ENCODE results near the gene SCUBE1.

SCUBE1 gene

DNA sequence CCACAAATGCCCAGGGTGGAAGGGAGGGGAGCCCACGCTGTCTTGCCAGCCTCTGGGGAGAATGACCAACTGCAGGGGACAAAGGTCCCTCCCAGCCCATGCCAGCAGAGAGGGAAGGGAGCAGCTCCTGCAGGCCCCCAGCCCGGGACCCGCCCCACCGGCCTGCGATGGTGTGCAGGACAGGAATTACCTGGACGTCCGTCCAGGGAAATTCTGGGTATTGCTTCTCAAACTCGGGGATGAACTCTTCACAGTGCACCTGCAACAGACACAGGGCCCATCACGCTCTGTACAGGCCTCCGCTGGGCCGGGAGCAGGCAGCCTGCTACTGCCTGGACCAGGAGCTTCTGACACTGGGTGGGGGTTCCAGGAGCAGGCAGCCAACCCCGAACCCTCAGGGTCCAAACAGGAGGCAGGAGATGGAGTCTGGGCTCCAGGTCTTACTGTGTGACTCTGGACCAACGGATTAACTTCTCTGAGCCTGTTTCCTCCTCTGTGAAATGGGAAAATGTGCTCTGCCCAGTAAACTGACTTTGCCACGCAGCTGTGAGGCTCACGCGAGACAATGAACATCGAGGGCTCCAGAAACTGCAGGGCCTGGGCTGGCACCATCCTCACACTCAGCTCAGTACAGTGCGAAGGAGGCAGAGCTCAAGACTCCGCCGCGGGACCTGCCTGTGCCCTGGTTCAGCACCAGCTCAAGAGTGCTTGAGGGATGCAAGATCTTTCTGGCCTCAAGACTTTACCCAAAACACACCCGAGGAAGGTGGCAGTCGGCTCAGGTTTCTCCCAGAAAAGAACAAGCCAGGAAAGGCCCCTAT is 173.7 kb downstream of the SCUBE1 start:
- H3K9ac ChIP-seq (ENCODE audit: low read depth, low read length, poor library complexity) = no peak overlapping the region
- H3K79me1 ChIP-seq (ENCODE audit: low read depth, low read length) = peaks cover 2% of the 10 kb centered on the region
- H3K4me3 ChIP-seq (ENCODE audit: low read length in 2 of 2) = no peak overlapping the region
- H2AK5ac ChIP-seq (ENCODE audit: low read depth, low read length) = no peak overlapping the region
- no peak overlapping the region for H3K4me2 ChIP-seq (ENCODE audit: insufficient read depth, low read length, poor library complexity, severe bottlenecking)
- no peak overlapping the region for H4K91ac ChIP-seq (ENCODE audit: low read depth, low read length, poor library complexity)
- H3K9me3 ChIP-seq (replicated peaks in 1 of 2; ENCODE audit: control insufficient read depth in 2 of 2, insufficient read depth in 1 of 2, low read depth in 1 of 2, low read length in 2 of 2) = peaks cover 0 to 2% of the 10 kb centered on the region in 2 donors
- no peaks in the 10 kb centered on the region for H3K4me1 ChIP-seq (ENCODE audit: control insufficient read depth in 2 of 2, insufficient read depth in 1 of 2, low read depth in 1 of 2, low read length in 2 of 2)
- peaks cover 54 to 72% of the 10 kb centered on the region in 2 donors for H3K36me3 ChIP-seq (replicated peaks in 1 of 2; ENCODE audit: control insufficient read depth in 2 of 2, insufficient read depth in 2 of 2, low read length in 2 of 2)
- no peak overlapping the region for H3K18ac ChIP-seq (ENCODE audit: low read length)
- no peak for DNase-seq (ENCODE audit: low spot score)
- no peak overlapping the region for H3K27ac ChIP-seq (replicated peaks; ENCODE audit: low read length)
- no peak overlapping the region for H2BK120ac ChIP-seq (ENCODE audit: low read depth, low read length)
- H2BK15ac ChIP-seq (ENCODE audit: low read length) = no peak overlapping the region
- no CpG with 5 or more reads among the region's 23 CpGs for WGBS, 2 donors (ENCODE audit: extremely low coverage in 2 of 2, insufficient read length in 2 of 2, insufficient replicate concordance in 1 of 2)
- no peaks in the 10 kb centered on the region for H3K27me3 ChIP-seq (ENCODE audit: control insufficient read depth in 3 of 3, insufficient read depth in 3 of 3, low read depth in 1 of 3, low read length in 3 of 3)
- no peak overlapping the region for H2BK12ac ChIP-seq (ENCODE audit: low read length)
- H4K8ac ChIP-seq (ENCODE audit: low read depth, low read length) = no peak overlapping the region
- H2BK5ac ChIP-seq (ENCODE audit: low read length) = peak overlapping the region; percentile 39
- H3K14ac ChIP-seq (ENCODE audit: low read length) = peak overlapping the region; percentile 21
- no peak overlapping the region for H3K4ac ChIP-seq (ENCODE audit: low read length)
- H3K23ac ChIP-seq (ENCODE audit: low read depth, low read length, poor library complexity) = no peak overlapping the region
- H2AFZ ChIP-seq (ENCODE audit: low read length) = no peak overlapping the region

DNA sequence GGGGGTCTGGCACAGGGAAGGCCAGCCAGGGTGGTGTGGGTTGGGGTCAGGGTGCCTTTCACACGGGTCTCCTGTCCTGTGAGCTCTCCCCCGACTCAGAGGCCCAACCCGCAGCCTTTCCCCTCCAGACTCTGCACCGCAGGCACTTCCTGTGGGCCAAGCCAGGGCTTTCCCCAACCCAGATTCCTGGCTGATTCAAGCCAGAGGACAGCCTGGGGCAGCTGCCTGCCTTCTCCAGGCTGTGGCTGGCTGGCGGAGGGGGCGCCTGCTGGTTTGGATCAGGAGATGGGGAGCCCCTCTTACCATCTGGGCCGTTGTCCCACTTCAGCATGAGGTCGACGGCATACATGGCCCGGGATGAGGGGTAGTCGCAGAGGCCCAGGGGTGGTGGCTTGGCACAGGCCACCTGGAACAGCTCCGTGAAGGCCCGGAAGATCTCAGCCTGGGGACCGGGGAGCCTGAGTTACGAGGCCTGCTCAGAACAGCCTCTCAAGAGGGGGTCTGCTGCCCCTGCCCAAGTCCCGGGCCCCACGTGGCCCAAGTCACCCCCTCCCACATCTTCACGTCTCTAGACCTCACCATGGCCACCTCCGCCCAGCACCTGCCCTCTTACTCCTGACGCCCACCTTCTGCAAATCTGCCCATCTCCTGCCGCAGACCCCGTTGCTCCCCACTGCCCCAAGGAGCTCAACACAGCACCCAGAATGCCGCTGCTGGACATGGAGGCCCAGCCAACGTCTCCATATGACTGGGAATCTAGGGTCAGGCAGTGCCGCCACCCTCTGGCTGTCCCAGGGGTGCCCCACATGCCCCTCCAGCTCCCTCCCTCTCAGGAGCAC is 174.5 kb downstream of the SCUBE1 start:
- Histone ChIP-seq H3K23ac (ENCODE audit: low read depth, low read length, poor library complexity) (no peak overlapping the region), H2BK12ac (ENCODE audit: low read length) (no peak overlapping the region), H3K14ac (ENCODE audit: low read length) (peak overlapping the region; percentile 21), H3K9ac (ENCODE audit: low read depth, low read length, poor library complexity) (no peak overlapping the region), H3K18ac (ENCODE audit: low read length) (no peak overlapping the region), H3K9me3 (replicated peaks in 1 of 2; ENCODE audit: control insufficient read depth in 2 of 2, insufficient read depth in 1 of 2, low read depth in 1 of 2, low read length in 2 of 2) (peaks cover 0 to 2% of the 10 kb centered on the region in 2 donors), H4K8ac (ENCODE audit: low read depth, low read length) (peak overlapping the region; percentile 17), H3K79me1 (ENCODE audit: low read depth, low read length) (peaks cover 2% of the 10 kb centered on the region), H2AFZ (ENCODE audit: low read length) (no peak overlapping the region), H3K4me1 (ENCODE audit: control insufficient read depth in 2 of 2, insufficient read depth in 1 of 2, low read depth in 1 of 2, low read length in 2 of 2) (peaks cover 0 to under 1% of the 10 kb centered on the region in 2 donors), H3K27ac (replicated peaks; ENCODE audit: low read length) (no peak overlapping the region), H3K36me3 (replicated peaks in 1 of 2; ENCODE audit: control insufficient read depth in 2 of 2, insufficient read depth in 2 of 2, low read length in 2 of 2) (peaks cover 46 to 64% of the 10 kb centered on the region in 2 donors), H2BK120ac (ENCODE audit: low read depth, low read length) (no peak overlapping the region), H2BK5ac (ENCODE audit: low read length) (peak overlapping the region; percentile 39), H2AK5ac (ENCODE audit: low read depth, low read length) (no peak overlapping the region), H3K27me3 (ENCODE audit: control insufficient read depth in 3 of 3, insufficient read depth in 3 of 3, low read depth in 1 of 3, low read length in 3 of 3) (no peaks in the 10 kb centered on the region), H3K4me3 (ENCODE audit: low read length in 2 of 2) (no peak overlapping the region), H4K91ac (ENCODE audit: low read depth, low read length, poor library complexity) (no peak overlapping the region), H3K4ac (ENCODE audit: low read length) (no peak overlapping the region), H3K4me2 (ENCODE audit: insufficient read depth, low read length, poor library complexity, severe bottlenecking) (no peak overlapping the region), H2BK15ac (ENCODE audit: low read length) (no peak overlapping the region)
- WGBS, 2 donors (ENCODE audit: extremely low coverage in 2 of 2, insufficient read length in 2 of 2, insufficient replicate concordance in 1 of 2) = no CpG with 5 or more reads among the region's 25 CpGs
- no peak for DNase-seq (ENCODE audit: low spot score)

DNA sequence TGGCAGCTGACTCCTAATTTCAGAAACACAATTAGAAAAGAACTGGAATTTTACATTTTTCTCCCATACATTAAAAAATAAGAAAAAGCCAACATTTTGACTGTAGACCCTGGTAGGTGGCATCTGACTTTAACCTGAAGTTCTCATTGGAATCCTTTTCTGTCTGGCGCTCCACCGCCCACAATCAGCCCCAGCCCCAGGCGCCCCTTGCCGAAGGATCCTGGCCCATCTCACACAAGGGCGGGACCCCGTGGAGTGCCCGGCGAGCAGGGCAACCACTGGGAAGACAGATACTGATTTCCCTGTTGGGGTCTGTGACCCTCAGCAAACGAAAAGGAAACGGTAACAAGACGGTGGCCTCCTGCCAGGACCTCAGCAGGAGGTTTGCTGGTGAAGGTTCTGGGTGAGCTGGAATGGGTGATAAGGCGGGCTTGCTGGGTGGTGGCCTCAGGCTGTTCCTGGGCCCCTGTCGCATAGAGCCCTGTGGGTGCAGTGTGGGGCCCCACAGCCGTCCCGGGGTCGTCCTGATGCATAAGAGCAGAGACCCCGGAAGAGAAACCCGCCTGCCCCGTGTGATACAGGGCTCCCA is 176.1 kb downstream of the SCUBE1 start:
- no peak overlapping the region for H3K27ac ChIP-seq (replicated peaks; ENCODE audit: low read length)
- no peak overlapping the region for H2BK15ac ChIP-seq (ENCODE audit: low read length)
- no peak overlapping the region for H3K23ac ChIP-seq (ENCODE audit: low read depth, low read length, poor library complexity)
- H3K4ac ChIP-seq (ENCODE audit: low read length) = no peak overlapping the region
- H3K9me3 ChIP-seq (replicated peaks in 1 of 2; ENCODE audit: control insufficient read depth in 2 of 2, insufficient read depth in 1 of 2, low read depth in 1 of 2, low read length in 2 of 2) = peaks cover 0 to 2% of the 10 kb centered on the region in 2 donors
- H3K4me1 ChIP-seq (ENCODE audit: control insufficient read depth in 2 of 2, insufficient read depth in 1 of 2, low read depth in 1 of 2, low read length in 2 of 2) = peaks cover 0 to 4% of the 10 kb centered on the region in 2 donors
- H3K4me2 ChIP-seq (ENCODE audit: insufficient read depth, low read length, poor library complexity, severe bottlenecking) = no peak overlapping the region
- no peak overlapping the region for H3K9ac ChIP-seq (ENCODE audit: low read depth, low read length, poor library complexity)
- no peak overlapping the region for H3K4me3 ChIP-seq (ENCODE audit: low read length in 2 of 2)
- no peak for DNase-seq (ENCODE audit: low spot score)
- peaks cover 2% of the 10 kb centered on the region for H3K79me1 ChIP-seq (ENCODE audit: low read depth, low read length)
- no peak overlapping the region for H2BK120ac ChIP-seq (ENCODE audit: low read depth, low read length)
- no peak overlapping the region for H2BK5ac ChIP-seq (ENCODE audit: low read length)
- H2AK5ac ChIP-seq (ENCODE audit: low read depth, low read length) = no peak overlapping the region
- H2BK12ac ChIP-seq (ENCODE audit: low read length) = no peak overlapping the region
- H4K8ac ChIP-seq (ENCODE audit: low read depth, low read length) = no peak overlapping the region
- no peak overlapping the region for H2AFZ ChIP-seq (ENCODE audit: low read length)
- H3K36me3 ChIP-seq (replicated peaks in 1 of 2; ENCODE audit: control insufficient read depth in 2 of 2, insufficient read depth in 2 of 2, low read length in 2 of 2) = peaks cover 34 to 50% of the 10 kb centered on the region in 2 donors
- no peak overlapping the region for H3K18ac ChIP-seq (ENCODE audit: low read length)
- WGBS, 2 donors (ENCODE audit: extremely low coverage in 2 of 2, insufficient read length in 2 of 2, insufficient replicate concordance in 1 of 2) = no CpG with 5 or more reads among the region's 19 CpGs
- no peak overlapping the region for H4K91ac ChIP-seq (ENCODE audit: low read depth, low read length, poor library complexity)
- no peak overlapping the region for H3K14ac ChIP-seq (ENCODE audit: low read length)
- H3K27me3 ChIP-seq (ENCODE audit: control insufficient read depth in 3 of 3, insufficient read depth in 3 of 3, low read depth in 1 of 3, low read length in 3 of 3) = no peaks in the 10 kb centered on the region

All from neuronal stem cell (in vitro differentiated cells).